WI38 (cell line): ENCODE data around the gene POC1B.

ENCODE experiments used
- H3K4me3 ChIP-seq: 2 replicates; pipeline ENCODE4 v1.5.1; 2011; ENCODE audit warnings: low read depth, mild to moderate bottlenecking, control low read depth, low read length
- CTCF ChIP-seq: IDR thresholded peaks from 2 replicates; pipeline ENCODE4 v1.5.1; 2012; ENCODE audit warnings: low read depth, mild to moderate bottlenecking, control low read depth, low read length

POC1B gene

GRCh38 chr12:89417246-89417977 lies 108.4 kb downstream of the POC1B start:
- no peak overlapping the region for H3K4me3 ChIP-seq
- no peak for TF ChIP-seq CTCF

GRCh38 chr12:89416049-89416792 lies 109.6 kb downstream of the POC1B start:
- no peak for TF ChIP-seq CTCF
- no peak overlapping the region for H3K4me3 ChIP-seq

GRCh38 chr12:89414851-89415250 lies 111.0 kb downstream of the POC1B start:
- H3K4me3 ChIP-seq, result no peak overlapping the region
- TF ChIP-seq CTCF, result no peak

GRCh38 chr12:89414322-89414721 lies 111.5 kb downstream of the POC1B start:
- TF ChIP-seq CTCF, result no peak
- H3K4me3 ChIP-seq, result no peak overlapping the region

- TF ChIP-seq CTCF, result no peak
- no peak overlapping the region for H3K4me3 ChIP-seq
Measured at GRCh38 chr12:89413234-89413633, 112.6 kb downstream of the POC1B start.

- no peak overlapping the region for H3K4me3 ChIP-seq
- TF ChIP-seq CTCF, result no peak
Measured at GRCh38 chr12:89412665-89413064, 113.2 kb downstream of the POC1B start.

- TF ChIP-seq CTCF, result no peak
Measured at GRCh38 chr12:89411846-89412245, 114.0 kb downstream of the POC1B start.

More at GRCh38 chr12:89411846-89412245, 114.0 kb downstream of the POC1B start:
- no peak overlapping the region for H3K4me3 ChIP-seq
